HT-29 (cell line): Measurements from ENCODE around the gene OR52R1. TPM values are rescaled to one million over a fixed set of nuclear protein-coding genes. Genes with fewer than 3 reads are reported as not detected.

Experiments
- small RNA-seq: library from RNA; depleted of rRNA; stranded (forward); fragments of <200 nt; gene quantifications from one replicate; pipeline ENCODE3, GENCODE V24; 2014
- total RNA-seq: library from RNA; depleted of rRNA; stranded (reverse); fragments of >200 nt; shearing (Covaris generic); gene quantifications from 2 replicates; pipeline ENCODE4 v1.2.3, GENCODE V29; 2014; rRNA removed

Gene OR52R1
- total RNA-seq, 1 experiment from 2014 or later: not detected

Small RNA genes lying within 50 kb of the gene (small RNA-seq; reads per million reads assigned to genes)
- gene RF00091: not detected

Other genes with a start within 250 kb of the OR52R1 start
- gene OR52I2, start 222.6 kb downstream of the OR52R1 start, total RNA-seq: not detected in 2 replicates
- gene OR52I1, start 210.3 kb downstream of the OR52R1 start, total RNA-seq: not detected in 2 replicates
- gene TRIM68, start 196.1 kb downstream of the OR52R1 start, total RNA-seq: 3.1 and 3.4 TPM in 2 replicates
- gene OR51D1, start 166.9 kb downstream of the OR52R1 start, total RNA-seq: not detected in 2 replicates
- 0.41 and 0.63 TPM in 2 replicates for gene OR51E1, start 160.4 kb downstream of the OR52R1 start, total RNA-seq
- 0.20 TPM in 1 of 2 replicates, not detected in the other for gene OR51E2, start 106.5 kb downstream of the OR52R1 start, total RNA-seq
- not detected in 2 replicates for gene MMP26, start 99.6 kb downstream of the OR52R1 start, total RNA-seq
- gene OR51F1, start 34.4 kb downstream of the OR52R1 start, total RNA-seq: not detected in 2 replicates
- not detected in 2 replicates for gene OR51F2, start 16.9 kb upstream of the OR52R1 start, total RNA-seq
- gene OR51S1, start 44.8 kb upstream of the OR52R1 start, total RNA-seq: not detected in 2 replicates
- not detected in 2 replicates for gene OR51T1, start 77.5 kb upstream of the OR52R1 start, total RNA-seq
- not detected in 2 replicates for gene OR51A7, start 99.4 kb upstream of the OR52R1 start, total RNA-seq
- gene OR51G2, start 115.0 kb upstream of the OR52R1 start, total RNA-seq: 0.23 TPM in 1 of 2 replicates, not detected in the other
- not detected in 2 replicates for gene OR51G1, start 120.0 kb upstream of the OR52R1 start, total RNA-seq
- gene OR51A4, start 143.2 kb upstream of the OR52R1 start, total RNA-seq: not detected in 2 replicates
- not detected in 2 replicates for gene OR51A2, start 151.3 kb upstream of the OR52R1 start, total RNA-seq
- gene OR51L1, start 190.5 kb upstream of the OR52R1 start, total RNA-seq: not detected in 2 replicates
- not detected in 2 replicates for gene OR52J3, start 242.1 kb upstream of the OR52R1 start, total RNA-seq